ENCODE measurements around the gene FBXO46. TPM values are rescaled to one million over a fixed set of nuclear protein-coding genes. Genes with fewer than 3 reads are reported as not detected.

Gene FBXO46
- total and polyA plus RNA-seq, 2 of the 13 experiments (the other 11 are each of a cell fraction or from before 2014, with no cell fraction given): 6.2 to 6.4 TPM

DNA sequence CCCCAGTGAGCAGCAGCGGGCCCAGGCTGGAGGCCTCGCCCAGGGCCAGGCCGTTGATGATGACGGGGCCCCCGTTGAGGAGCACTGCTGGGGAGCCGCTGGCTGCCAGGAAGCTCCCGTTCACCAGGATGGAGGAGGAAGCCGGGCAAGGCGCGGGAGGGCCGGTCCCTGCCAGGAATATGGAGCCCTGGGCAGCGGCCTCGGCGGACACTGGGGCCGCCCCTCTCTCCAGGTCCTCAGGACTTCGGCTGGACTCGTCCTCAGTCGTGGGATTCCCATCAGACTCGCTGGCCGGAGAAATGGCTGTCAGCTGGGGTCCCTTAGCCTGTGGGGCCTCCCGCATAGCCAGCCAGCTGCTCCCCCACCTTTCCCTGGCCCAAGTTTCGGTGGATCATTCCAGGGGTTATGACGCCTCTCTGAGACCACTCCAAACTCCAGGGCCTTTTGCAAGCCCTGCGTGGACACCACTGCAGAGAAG, 36.2 kb upstream of the FBXO46 start (continued):
- TF ChIP-seq RBFOX2 (IDR thresholded peaks at IDR 0.05; ENCODE audit: low read depth, low read length): peak; percentile 50; the same call in 1 of the 2 replicates
- TF ChIP-seq, protein P1, sequence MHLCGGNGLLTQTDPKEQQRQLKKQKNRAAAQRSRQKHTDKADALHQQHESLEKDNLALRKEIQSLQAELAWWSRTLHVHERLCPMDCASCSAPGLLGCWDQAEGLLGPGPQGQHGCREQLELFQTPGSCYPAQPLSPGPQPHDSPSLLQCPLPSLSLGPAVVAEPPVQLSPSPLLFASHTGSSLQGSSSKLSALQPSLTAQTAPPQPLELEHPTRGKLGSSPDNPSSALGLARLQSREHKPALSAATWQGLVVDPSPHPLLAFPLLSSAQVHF (CRISPR knock-in tag; IDR thresholded peaks at IDR 0.05): no peak
- TF ChIP-seq XRCC5 (optimal IDR thresholded peaks at IDR 0.05; ENCODE audit: low read length): peak; percentile 11
- TF ChIP-seq ZNF263 (CRISPR knock-in tag; IDR thresholded peaks at IDR 0.05): peak; percentile 68
- TF ChIP-seq, protein P2, sequence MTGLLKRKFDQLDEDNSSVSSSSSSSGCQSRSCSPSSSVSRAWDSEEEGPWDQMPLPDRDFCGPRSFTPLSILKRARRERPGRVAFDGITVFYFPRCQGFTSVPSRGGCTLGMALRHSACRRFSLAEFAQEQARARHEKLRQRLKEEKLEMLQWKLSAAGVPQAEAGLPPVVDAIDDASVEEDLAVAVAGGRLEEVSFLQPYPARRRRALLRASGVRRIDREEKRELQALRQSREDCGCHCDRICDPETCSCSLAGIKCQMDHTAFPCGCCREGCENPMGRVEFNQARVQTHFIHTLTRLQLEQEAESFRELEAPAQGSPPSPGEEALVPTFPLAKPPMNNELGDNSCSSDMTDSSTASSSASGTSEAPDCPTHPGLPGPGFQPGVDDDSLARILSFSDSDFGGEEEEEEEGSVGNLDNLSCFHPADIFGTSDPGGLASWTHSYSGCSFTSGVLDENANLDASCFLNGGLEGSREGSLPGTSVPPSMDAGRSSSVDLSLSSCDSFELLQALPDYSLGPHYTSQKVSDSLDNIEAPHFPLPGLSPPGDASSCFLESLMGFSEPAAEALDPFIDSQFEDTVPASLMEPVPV (CRISPR knock-in tag; IDR thresholded peaks at IDR 0.05): 0 out of 2 replicates have a peak, but pooled peaks have one; percentile 40
- TF ChIP-seq, protein P3, sequence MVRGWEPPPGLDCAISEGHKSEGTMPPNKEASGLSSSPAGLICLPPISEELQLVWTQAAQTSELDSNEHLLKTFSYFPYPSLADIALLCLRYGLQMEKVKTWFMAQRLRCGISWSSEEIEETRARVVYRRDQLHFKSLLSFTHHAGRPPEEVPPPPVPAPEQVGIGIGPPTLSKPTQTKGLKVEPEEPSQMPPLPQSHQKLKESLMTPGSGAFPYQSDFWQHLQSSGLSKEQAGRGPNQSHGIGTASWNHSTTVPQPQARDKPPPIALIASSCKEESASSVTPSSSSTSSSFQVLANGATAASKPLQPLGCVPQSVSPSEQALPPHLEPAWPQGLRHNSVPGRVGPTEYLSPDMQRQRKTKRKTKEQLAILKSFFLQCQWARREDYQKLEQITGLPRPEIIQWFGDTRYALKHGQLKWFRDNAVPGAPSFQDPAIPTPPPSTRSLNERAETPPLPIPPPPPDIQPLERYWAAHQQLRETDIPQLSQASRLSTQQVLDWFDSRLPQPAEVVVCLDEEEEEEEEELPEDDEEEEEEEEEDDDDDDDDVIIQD (CRISPR knock-in tag; IDR thresholded peaks at IDR 0.05; ENCODE audit: low read depth): no peak
- TF ChIP-seq ZNF530 (CRISPR knock-in tag; IDR thresholded peaks at IDR 0.05; ENCODE audit: low read depth): no peak
- TF ChIP-seq MAF1 (CRISPR knock-in tag; IDR thresholded peaks at IDR 0.05; ENCODE audit: borderline replicate concordance): no peak
- TF ChIP-seq ZFY (CRISPR knock-in tag; IDR thresholded peaks at IDR 0.05): no peak
- no peak for TF ChIP-seq PAF1 (CRISPR knock-in tag; IDR thresholded peaks at IDR 0.05)
- TF ChIP-seq ZNF589 (CRISPR knock-in tag; conservative IDR thresholded peaks at IDR 0.05): 0 out of 2 replicates have a peak, but pooled peaks have one; percentile 21
- TF ChIP-seq FOXK2 (IDR thresholded peaks at IDR 0.05): no peak
- TF ChIP-seq TEAD3 (CRISPR knock-in tag; optimal IDR thresholded peaks at IDR 0.05; ENCODE audit: borderline replicate concordance): no peak
- TF ChIP-seq ZNF34 (CRISPR knock-in tag; IDR thresholded peaks at IDR 0.05; ENCODE audit: borderline replicate concordance): no peak
- TF ChIP-seq FOXM1 (CRISPR knock-in tag; IDR thresholded peaks at IDR 0.05): no peak
- no peak for TF ChIP-seq ZNF619 (CRISPR knock-in tag; IDR thresholded peaks at IDR 0.05)
- no peak for TF ChIP-seq JUNB (CRISPR knock-in tag; IDR thresholded peaks at IDR 0.05; ENCODE audit: borderline replicate concordance)
- TF ChIP-seq ZNF230 (CRISPR knock-in tag; IDR thresholded peaks at IDR 0.05): 0 out of 2 replicates have a peak, but pooled peaks have one; percentile 27
- TF ChIP-seq, protein P4, sequence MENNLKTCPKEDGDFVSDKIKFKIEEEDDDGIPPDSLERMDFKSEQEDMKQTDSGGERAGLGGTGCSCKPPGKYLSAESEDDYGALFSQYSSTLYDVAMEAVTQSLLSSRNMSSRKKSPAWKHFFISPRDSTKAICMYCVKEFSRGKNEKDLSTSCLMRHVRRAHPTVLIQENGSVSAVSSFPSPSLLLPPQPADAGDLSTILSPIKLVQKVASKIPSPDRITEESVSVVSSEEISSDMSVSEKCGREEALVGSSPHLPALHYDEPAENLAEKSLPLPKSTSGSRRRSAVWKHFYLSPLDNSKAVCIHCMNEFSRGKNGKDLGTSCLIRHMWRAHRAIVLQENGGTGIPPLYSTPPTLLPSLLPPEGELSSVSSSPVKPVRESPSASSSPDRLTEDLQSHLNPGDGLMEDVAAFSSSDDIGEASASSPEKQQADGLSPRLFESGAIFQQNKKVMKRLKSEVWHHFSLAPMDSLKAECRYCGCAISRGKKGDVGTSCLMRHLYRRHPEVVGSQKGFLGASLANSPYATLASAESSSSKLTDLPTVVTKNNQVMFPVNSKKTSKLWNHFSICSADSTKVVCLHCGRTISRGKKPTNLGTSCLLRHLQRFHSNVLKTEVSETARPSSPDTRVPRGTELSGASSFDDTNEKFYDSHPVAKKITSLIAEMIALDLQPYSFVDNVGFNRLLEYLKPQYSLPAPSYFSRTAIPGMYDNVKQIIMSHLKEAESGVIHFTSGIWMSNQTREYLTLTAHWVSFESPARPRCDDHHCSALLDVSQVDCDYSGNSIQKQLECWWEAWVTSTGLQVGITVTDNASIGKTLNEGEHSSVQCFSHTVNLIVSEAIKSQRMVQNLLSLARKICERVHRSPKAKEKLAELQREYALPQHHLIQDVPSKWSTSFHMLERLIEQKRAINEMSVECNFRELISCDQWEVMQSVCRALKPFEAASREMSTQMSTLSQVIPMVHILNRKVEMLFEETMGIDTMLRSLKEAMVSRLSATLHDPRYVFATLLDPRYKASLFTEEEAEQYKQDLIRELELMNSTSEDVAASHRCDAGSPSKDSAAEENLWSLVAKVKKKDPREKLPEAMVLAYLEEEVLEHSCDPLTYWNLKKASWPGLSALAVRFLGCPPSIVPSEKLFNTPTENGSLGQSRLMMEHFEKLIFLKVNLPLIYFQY (CRISPR knock-in tag; IDR thresholded peaks at IDR 0.05; ENCODE audit: borderline replicate concordance): no peak
- TF ChIP-seq HOXA5 (CRISPR knock-in tag; IDR thresholded peaks at IDR 0.05): 0 out of 2 replicates have a peak, but pooled peaks have one; percentile 32
- 0 out of 2 replicates have a peak, but pooled peaks have one; percentile 11 for TF ChIP-seq ZNF274 (CRISPR knock-in tag; IDR thresholded peaks at IDR 0.05)
- TF ChIP-seq ZNF30 (CRISPR knock-in tag; IDR thresholded peaks at IDR 0.05): 0 out of 2 replicates have a peak, but pooled peaks have one; percentile 8
